ENCODE results near the gene RB1. TPM values are rescaled to one million over a fixed set of nuclear protein-coding genes. Genes with fewer than 3 reads are reported as not detected.

RB1 gene
- total RNA-seq, 1 experiment from 2014 or later, result 36.7 TPM

- CTCF ChIA-PET, result no interaction called here
- H3K9me2 ChIP-seq (ENCODE audit: insufficient read depth), result no peaks in the 10 kb centered on the region
- H3K27me3 ChIP-seq (ENCODE audit: insufficient read depth, low read length), result no peaks in the 10 kb centered on the region
- no peak for TF ChIP-seq CEBPB (IDR thresholded peaks at IDR 0.05; ENCODE audit: low read depth)
- TF ChIP-seq JUND (IDR thresholded peaks at IDR 0.05), result no peak
- TF ChIP-seq ZFX (IDR thresholded peaks at IDR 0.05), result no peak
- no peak for TF ChIP-seq ZBTB33 (IDR thresholded peaks at IDR 0.05; ENCODE audit: extremely low read depth, insufficient replicate concordance, low read length)
- no peak for TF ChIP-seq YY1 (IDR thresholded peaks at IDR 0.05; ENCODE audit: extremely low read depth, insufficient replicate concordance, low read depth, low read length)
- no peak for TF ChIP-seq RAD21 (IDR thresholded peaks at IDR 0.05; ENCODE audit: low read depth)
- no peak for TF ChIP-seq EZH2phosphoT487 (IDR thresholded peaks at IDR 0.05; ENCODE audit: borderline replicate concordance)
- TF ChIP-seq CBX3 (IDR thresholded peaks at IDR 0.05; ENCODE audit: low read depth), result no peak
- TF ChIP-seq REST (IDR thresholded peaks at IDR 0.05; ENCODE audit: low read depth), result no peak
- no peak for TF ChIP-seq SP1 (IDR thresholded peaks at IDR 0.05; ENCODE audit: low read depth)
- TF ChIP-seq SRF (IDR thresholded peaks at IDR 0.05; ENCODE audit: low read depth), result no peak
- no peak for TF ChIP-seq FOSL1 (IDR thresholded peaks at IDR 0.05; ENCODE audit: low read depth)
- TF ChIP-seq POLR2AphosphoS5 (IDR thresholded peaks at IDR 0.05; ENCODE audit: low read depth, low read length), result no peak
- no peak for TF ChIP-seq ELF1 (IDR thresholded peaks at IDR 0.05; ENCODE audit: borderline replicate concordance, low read depth)
- no peak for TF ChIP-seq POLR2A (IDR thresholded peaks at IDR 0.05; ENCODE audit: borderline replicate concordance, extremely low read depth, insufficient read depth, insufficient read length)
- TF ChIP-seq EZH2 (IDR thresholded peaks at IDR 0.05), result no peak
- TF ChIP-seq TCF7L2 (IDR thresholded peaks at IDR 0.05; ENCODE audit: borderline replicate concordance, extremely low read depth, insufficient read depth, insufficient read length), result no peak
- TF ChIP-seq ATF3 (IDR thresholded peaks at IDR 0.05), result no peak
- no peak for TF ChIP-seq ZNF274 (IDR thresholded peaks at IDR 0.05; ENCODE audit: low read depth, low read length)
- H3K9me3 ChIP-seq (ENCODE audit: control insufficient read depth in 1 of 2, insufficient read depth in 1 of 2, low read depth in 1 of 2, low read length in 2 of 2), result no peaks in the 10 kb centered on the region
- no peak overlapping the region for H3K9ac ChIP-seq (ENCODE audit: low read length)
- H3K27ac ChIP-seq (ENCODE audit: low read depth, low read length), result no peak overlapping the region
- ATAC-seq (no peak), DNase-seq (ENCODE audit: low read depth, low spot score) (no peak)
- H2AFZ ChIP-seq (ENCODE audit: low read depth, low read length, poor library complexity, severe bottlenecking), result no peak overlapping the region
- no peaks in the 10 kb centered on the region for H3K79me2 ChIP-seq (ENCODE audit: insufficient read depth, low read length)
- H3K36me3 ChIP-seq (ENCODE audit: control insufficient read depth in 1 of 2, insufficient read depth in 2 of 2, low read length in 2 of 2), result peaks cover 0 to 5% of the 10 kb centered on the region in 2 experiments; a peak in 2 of 4 replicates
- RAD21 ChIA-PET (ENCODE audit: low non-redundant PET in 1 of 2, low total read pairs in 2 of 2, uncharacterized antibody in 2 of 2, unreplicated experiment in 2 of 2), result no interaction called here
- no TSS peak for BruUV-seq (replicated peaks)
- peaks cover 0 to 18% of the 10 kb centered on the region in 2 experiments; a peak in 3 of 4 replicates for H3K4me1 ChIP-seq (ENCODE audit: control insufficient read depth in 1 of 2, insufficient read depth in 2 of 2, low read length in 2 of 2)
- H4K20me1 ChIP-seq (ENCODE audit: insufficient read depth), result no peaks in the 10 kb centered on the region
- intact Hi-C loops (cut with micrococcal nuclease), result no loop called here
- H3K4me3 ChIP-seq (replicated peaks in 1 of 2; ENCODE audit: low read depth in 1 of 2, low read length in 2 of 2), result no peak overlapping the region
- POLR2A ChIA-PET, result no interaction called here
- H3K4me2 ChIP-seq (ENCODE audit: low read length), result no peak overlapping the region
These were observed 37.4 kb upstream of the RB1 start for GRCh38 chr13:48266150-48266549.
